Activated naive CD4-positive, alpha-beta T cell (primary cell): ENCODE measurements around the gene ADCY2.

Experiments
- DNase-seq, 4 experiments: peaks; one replicate each; lab custom pipeline; 2025; lab: John Stamatoyannopoulos, UW

The ADCY2 gene

DNA sequence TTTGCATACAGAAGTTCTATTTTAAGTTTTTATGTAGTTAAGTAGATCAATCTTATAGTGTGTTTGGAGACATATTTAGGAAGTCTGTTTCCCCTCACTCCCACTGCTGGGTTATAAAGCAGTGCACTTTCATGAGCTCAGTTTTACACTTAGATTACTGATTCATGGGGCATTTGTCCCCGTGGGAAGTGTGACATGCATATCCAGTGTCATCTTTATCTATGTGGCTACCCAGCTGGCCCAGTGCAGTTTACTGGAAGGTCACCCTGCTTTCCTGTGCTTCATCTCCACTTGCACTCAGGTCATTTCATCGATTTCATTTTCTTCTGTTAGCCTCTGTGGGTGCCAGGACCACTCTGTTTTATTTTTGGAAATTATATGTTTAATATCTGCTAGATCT, 49.1 kb downstream of the ADCY2 start:
- DNase-seq = no peak

DNA sequence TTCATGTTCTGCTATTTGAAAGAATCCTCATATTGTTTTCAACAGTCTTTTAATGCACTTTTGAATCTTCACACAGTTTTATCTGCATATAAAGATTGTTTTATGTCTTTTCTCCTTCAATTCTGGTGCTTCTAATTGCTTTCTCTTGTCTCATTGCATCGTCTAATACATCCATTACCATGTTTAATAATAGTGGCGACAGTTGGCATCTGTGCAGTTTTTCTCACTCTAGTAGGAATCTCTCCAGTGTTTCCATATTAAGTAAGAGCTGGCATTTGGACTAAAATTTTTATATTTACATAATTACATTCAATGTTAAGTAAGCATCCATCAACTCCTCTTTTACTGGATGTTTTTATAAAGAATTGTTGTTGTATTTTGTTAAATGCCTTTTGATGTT, 49.9 kb downstream of the ADCY2 start:
- no peak for DNase-seq

DNA sequence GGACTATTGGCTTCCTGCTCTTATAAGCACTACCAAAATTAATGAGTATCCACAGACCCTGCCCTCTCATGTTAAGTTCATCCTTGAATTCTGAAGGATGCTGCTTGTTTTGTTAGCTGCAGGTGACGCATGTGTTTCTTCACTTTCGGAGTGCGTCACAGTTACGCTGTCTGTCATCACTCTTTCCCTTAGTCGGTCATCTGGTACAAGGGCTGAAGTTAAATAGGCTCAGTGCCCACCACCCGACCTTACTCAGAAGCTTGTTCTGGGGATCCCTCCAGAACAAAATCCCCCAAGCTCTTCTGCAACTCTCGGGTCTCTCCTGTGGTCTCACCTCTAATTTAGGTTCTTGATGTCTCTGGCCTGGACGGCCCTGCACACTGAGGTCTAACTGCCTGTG, 51.0 kb downstream of the ADCY2 start:
- no peak for DNase-seq

DNA sequence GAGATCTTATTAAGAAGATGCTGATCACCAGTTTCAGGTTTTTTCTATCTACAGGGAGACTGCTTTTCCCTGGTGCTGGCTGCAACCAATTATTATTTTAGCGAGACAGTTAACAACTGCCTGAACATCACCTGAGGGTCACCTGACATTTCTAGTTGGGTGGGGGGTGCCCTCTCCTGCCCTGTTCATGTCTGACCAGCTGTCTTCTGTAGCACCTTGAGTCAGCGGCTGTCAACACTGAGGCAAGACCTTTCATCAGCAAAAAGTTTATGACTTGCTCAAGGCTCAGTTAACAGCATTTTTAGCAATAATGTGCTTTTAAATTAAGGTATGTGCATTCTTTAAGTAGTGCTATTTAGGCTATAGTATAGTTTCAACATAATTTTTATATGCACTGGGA, 58.0 kb downstream of the ADCY2 start:
- DNase-seq = no peak

DNA sequence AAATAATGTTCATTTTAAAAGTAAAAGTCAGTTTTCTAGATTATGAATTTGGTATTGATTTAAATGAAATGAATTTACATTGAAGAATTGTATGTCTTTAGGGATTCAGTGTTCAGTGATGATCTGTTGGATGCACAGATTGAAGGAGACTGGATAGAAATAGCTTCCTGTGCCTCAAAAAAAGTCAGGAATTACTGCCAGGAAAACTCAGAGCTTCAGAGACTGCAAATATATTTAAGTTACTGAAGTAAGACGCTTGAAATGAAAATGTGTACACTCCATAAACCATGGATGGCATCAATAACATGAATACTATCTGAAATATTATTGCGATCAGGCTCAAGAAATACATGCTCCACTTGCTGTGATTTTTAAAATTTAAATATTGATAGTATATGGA, 60.3 kb downstream of the ADCY2 start:
- DNase-seq = no peak

DNA sequence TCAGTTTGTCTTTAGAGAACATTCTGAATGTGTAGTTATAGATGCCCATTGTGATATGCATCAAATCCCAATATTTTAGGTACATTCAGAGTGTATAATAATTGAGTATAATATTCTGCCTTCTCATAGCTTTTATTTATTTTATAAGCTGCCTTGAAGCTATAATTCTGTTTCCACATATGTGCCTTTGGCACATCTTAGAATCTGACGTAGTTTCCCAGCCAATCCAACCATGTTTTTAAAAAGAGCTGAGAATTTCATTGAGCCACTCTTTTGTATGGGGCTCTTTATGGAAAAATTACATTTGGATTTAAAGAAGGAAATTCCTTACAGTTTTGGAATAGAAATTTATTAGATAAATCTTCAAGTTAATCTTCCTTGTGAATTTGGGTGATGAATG, 65.4 kb downstream of the ADCY2 start:
- no peak for DNase-seq

DNA sequence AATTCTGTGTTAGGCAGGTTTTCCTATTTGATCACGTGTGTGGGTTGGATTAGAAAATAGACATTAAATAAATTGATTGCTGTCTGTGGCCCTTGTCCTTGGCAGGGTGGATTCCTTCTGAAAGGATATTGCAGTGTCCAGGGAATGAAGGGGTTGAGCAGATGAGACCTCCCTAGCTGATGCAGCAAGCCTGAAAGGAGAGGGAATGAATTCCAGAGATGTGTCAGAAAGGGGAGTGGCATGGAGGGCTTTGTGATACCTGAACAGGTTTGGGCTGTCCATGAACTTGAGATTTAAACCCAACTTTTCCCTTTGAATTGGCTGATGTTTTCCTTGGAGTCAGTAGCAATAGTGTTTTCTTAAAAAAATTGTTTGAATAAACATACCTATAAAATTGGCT, 66.8 kb downstream of the ADCY2 start:
- DNase-seq = no peak

DNA sequence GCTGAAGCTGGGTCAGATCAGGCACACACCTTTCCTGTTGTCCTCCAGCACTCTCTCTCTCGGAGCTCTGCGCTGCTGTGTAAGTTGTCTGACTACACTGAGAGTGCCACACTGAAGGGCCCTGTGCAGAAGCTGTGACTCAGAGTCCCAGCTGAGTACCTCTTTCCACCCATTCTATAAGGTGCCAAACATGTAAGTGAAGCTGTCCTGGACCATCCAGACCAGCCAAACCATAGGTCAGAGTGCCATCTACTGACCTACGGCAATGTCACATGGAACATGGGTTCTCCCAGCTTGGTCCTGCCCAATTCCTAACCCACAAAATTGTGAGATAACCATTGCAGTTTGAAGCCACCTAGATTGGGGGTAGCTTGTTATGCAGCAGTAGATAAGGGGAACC, 68.2 kb downstream of the ADCY2 start:
- DNase-seq = no peak

DNA sequence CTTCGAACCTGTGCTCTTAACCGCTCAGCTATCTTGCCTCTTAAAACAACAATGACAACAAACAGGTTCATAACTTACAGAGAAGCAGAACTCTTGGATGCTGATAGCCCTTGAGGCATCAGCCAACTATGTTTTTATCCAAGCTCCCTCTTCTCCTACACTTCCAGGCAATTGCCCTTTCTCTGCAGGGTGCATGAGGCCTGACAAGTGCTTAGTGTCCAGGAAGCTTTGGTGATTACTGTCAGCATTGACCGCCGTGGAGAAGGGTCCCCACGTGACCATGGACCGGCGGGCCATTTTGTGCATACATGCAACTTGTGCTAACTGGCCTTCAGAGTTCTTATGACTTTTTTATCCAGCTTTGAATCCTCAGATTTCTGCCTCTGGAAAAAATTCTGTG, 71.2 kb downstream of the ADCY2 start:
- DNase-seq = no peak

DNA sequence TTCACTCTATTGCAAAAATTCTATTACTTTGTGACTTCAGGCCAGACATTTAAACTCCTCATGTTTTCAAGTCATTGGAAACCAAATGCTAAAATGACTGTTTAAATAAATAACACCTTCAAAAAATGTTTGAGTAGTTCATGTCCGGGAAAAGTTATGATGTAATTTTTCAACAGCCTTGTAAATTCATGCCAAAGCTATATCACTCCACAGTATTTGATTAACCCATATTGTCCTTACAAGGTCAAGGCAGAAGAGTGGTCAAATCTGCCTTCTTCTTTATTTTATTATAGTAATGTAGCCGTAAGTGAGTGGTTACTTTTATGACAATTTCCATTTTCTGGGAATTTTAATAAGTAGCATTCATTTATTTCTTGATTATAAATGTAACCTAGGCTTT, 72.8 kb downstream of the ADCY2 start:
- DNase-seq = no peak

DNA sequence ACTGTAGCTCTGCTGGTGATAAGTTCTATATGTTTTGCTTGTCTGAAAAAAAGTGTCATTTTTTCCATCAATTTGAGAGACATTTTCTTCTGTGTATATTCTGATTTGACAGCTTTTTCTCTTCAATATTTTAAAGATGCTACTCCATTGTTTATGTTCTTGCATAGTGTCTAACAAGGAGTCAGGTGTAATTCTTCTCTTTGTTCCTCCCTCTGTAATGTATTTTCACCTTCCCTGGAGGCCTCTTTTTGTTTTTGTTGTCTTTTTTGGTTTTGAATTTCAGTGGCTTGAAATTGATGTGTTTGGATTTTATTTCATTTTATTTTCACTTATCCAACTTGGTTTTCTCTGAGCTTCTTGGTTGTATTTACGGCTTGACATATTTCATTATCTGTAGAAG, 75.8 kb downstream of the ADCY2 start:
- no peak for DNase-seq

DNA sequence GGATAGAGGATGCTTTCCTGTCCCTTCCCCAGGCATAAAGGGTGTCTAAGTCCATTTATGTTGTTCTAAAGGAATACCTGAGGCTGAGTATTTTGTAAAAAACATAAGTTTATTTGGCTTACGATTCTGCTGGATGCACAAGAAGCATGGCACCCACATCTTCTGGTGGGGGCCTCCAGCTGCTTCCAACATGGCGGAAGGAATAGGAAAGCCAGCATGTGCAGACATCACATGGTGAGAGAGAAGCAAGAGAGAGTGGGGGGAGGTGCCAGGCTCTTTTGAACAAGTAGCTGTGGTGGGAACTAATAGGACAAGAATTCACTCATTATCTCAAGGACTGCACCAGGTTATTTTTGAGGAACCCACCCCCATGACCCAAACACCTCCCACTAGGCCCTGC, 77.2 kb downstream of the ADCY2 start:
- no peak for DNase-seq

DNA sequence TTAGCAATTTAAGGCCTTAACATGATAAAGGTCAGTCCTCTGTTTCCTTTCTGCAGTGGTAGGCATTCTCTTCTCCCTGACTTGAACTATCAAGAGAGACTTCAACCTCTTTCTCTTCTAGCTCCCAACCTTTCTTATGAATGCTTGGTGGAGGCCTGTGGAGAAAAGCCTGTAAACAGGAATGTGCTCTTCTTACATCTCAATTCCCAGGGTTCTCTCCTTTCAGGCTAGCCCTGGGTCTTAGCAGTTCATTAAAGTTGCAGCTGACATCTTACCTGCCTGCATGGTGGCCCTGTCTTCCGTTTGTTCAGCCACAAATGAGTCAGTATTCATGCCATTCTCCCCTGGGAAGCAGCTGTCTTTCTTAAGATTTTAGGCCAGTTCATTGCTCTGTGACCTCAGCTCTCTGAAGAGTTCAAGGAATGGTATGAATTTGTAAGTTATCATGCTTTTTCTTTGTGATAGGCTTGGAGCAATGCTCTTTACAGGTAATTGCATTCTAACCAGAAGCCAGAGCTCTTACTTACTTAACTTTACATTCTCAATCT, 77.8 kb downstream of the ADCY2 start:
- no peak for DNase-seq

DNA sequence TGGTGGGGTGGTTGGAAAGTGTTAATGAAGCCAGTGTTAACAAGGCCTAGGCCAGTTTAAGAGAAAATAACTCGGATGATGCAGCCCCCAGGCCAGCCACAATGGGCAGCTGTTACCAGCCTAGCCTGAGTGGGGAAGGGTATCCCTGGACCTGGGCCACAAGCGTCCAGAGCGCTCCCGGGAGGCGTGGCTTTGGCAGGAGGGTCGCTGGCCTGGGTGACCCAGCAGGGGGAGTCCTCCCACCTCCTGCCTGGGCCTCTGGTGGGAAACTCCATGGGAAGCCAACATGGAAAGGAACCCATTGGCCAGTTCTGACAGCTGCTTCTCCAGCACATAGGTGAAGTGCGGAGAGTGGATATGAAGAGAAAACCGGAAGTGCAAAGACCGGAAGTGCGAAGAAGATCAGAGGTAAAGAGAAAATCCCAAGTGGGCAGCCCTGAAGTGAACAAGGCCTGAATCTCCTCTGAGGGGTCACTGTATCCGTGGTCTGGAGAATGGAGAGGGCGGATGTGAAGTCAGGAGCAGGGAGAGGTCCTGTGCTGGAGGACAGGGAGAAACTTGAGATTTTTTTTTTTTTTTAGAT, 79.0 kb downstream of the ADCY2 start:
- DNase-seq = no peak

DNA sequence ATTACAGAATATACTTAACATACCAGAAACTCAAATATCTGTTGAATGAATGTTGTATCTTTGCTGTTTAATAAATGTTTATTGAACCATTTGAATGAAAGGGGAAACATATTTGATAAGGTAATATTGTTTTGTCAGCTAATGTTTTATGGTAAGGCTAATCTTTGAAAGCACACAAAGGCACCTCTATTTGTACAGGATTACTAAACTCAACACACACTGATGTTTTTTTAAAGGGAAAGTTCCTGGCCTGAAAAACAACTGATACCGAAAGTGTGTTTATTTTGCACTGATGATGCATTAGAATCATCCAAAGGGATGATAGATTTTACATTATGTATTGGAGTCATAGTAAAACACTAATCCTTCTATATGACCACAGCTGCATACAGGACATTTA, 82.5 kb downstream of the ADCY2 start:
- DNase-seq = no peak

DNA sequence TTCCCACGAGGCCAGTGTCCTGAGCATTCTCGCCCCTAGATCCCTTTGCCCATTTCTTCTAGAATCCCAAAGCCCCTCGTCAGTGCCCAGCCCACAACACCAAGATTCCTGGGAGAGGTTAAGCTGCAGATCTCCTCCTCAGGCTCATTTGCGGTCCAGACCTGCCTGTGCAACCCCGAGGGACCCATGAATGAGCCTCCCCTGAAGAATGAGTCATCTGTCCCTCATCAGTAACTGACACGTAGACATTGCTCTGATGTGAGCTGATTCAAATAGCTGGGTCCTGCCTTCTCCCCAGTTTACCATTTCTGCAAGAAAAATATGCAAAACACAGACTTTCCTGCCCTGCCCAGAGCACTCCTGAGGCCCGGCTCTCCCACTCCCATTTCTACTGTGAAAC, 92.8 kb downstream of the ADCY2 start:
- DNase-seq = no peak

DNA sequence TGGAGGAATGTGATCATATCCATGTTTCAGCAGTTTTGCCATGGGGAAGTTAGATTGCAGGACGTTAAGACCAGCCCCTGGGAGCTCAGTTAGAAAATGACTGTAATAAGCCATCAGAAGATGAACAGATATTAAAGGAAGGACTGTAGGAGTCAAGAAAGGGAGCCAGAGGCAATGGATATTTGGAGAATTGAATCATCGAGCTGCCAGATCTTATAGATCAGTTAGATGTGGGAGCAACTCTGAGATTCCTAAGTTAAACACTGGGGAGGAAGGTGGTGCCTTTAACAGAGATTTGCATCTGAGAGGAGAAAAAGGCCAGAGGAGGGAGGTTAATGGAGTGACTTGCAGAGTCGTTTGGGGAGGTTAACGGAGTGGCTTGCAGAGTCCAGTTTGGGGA, 96.4 kb downstream of the ADCY2 start:
- DNase-seq = no peak

DNA sequence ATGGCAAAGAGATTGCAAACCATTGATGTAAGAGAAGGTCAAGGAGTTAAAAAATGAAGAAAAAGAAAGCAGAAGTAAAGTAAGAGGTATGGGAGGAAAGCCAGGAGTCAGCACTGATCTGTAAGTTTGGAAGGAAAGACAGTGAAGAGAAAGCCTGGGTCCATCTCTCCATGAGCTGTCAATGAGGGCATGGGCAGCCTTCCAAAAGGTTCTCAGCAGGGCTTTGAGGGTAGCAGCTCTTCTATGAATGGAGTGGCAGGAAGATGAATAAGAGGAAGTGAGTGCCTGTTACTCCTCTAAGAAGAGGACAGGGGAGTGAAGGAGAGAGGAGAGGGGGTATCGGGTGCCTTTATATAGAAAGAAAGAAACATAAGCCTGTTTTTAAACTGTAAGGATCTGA, 97.1 kb downstream of the ADCY2 start:
- DNase-seq = no peak

DNA sequence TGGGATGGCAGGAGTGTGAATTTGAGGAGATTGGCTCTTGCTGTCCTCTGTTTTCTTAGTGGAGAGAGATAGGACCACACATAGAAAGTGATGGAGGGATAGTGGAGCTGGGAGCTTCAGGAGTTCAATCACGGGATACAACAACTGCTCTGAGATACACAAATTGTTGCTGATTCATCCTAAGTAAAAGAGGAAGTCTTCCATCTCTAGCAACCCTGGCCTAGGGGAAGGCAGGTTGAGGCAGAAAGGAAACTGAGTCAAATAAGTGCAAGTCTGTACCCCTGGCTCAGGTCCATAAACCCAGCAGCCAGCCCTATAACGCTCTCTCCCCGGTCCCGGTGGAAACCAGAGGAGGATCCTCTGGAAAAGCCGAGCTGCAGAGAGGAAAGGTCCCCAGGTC, 97.7 kb downstream of the ADCY2 start:
- no peak for DNase-seq

DNA sequence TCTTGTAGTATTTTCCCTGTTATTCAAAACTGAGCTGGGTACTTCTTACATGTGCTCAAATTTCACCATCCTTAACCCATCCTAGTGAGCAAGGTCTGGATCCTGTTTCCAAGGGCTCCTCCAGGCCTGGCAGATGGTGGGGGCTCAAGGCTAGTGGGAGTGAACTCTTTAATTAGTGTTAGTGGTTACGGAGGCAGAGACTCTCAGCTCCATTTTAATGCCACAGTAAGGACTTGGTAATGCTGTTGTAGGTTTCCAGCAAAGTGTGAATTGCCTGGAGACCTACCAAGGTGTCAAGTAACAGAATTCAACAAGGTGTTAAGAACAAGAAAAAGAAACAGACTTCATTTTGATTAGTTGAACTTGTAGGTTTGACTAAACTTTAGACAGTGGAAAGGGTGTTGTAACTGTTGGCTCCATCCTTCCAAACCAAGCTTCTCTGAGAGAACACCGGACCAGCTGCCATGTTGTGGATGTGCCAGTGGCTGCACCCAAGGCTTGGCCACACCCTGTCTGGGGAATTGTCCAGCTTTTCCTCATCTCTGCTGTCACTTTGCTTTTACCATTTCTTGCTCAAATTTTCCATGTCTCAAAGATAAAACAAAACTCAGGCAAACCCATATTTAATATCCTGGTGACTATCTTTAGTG, 98.7 kb downstream of the ADCY2 start:
- DNase-seq = no peak

DNA sequence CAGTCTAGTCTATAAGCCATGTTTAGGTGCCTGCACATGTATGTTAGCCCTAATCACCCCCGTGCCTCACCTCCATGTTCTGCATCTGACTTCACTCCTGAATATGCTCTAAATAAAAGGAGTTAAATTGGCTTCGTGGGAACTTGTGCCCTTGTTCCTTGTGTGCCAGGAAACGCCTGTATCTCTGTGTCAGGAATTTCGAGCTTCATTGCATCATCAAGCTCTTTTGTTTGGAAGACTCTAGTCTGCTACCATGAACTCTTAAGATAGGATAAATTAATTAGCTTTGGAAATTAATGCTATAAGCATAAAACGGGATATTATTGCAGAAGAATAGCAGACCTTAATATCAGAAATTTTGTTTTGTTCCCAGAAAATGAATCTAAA, 99.2 kb downstream of the ADCY2 start:
- no peak for DNase-seq

DNA sequence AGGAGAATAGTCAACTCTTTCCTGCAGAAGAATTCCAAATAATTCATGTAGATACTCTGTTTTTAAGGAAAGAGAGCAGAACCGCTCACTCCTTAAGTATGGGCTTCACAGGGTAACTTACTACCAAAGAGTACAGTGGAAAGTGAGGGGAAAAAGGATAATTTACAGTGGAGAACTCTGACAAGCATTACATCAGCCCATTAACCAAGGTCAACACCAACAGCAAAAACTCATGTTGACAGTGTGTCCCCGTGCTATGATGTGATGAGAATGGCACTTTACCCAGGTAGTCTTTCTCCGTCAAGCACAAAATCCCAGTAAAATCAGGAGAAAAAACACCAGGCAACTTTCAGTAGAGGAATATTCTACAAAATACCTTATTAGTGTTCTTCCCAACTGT, 104.3 kb downstream of the ADCY2 start:
- DNase-seq = no peak

DNA sequence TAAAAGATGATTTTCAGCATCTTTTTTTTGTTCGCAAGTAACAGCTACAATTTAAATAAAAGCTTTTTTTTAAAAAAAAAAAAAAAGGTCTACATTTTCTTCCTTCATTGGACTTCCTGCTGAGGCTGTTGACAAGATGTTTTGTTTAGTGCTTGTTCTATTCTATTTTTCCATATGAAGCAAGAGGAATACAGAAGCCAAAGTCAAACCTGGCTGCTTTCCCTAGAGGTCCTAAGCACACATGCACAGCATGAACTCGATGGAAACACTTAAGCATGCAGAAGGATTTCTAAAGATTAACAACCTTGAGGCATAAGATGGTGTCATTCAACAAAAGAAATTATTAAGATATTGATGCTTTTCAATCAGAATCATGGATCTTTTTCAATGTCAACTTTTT, 105.1 kb downstream of the ADCY2 start:
- no peak for DNase-seq

DNA sequence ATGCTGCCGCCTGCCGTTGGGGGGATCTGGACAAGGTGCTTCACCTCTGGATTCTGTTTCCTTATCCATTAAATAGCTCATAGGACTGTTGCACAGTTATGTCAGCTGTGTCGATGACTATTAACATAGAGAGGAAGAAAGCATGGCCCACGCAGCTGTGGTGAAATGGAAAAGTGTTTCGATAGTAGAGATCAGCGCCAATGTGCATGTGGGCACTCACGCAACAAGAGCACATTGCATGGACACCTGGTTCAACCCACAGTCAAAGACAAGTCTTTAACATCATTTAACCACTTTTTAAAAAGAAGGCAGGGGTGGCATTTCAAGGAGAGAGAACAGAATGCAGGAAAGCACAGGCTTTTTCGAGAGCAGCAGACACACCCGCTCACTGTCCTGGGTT, 107.6 kb downstream of the ADCY2 start:
- no peak for DNase-seq
